NCI-H1092 (cell line): ENCODE data around the gene WASF3.
"Not testable (repeated sequence)": the region's sequence is repeated elsewhere in the genome, so short reads cannot be mapped to it uniquely, and the experiment has no call there.

Source experiments
- DNase-seq: peaks from one replicate; lab custom pipeline; 2025; lab: John Stamatoyannopoulos, UW

Gene WASF3

DNA sequence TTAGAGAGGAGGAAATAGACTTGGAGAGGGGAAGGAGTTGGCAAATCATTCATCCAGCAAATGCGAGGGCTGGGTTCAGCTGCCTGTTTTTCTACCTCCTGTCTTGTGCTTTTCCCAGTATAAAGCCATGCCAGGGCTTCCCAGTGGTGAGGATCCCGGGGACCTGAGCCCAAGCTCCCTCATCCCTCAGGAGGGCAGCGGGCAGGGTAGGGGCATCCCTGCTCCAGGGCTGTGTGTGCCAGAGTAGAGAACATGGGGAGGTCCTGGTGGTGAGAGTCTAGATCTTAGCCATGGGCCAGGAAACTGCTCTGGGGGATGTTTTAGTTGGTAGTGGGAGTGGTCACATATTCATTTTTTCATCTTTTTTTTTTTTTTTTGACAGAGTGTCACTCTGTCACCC is 159.5 kb downstream of the WASF3 start:
- DNase-seq = no peak

DNA sequence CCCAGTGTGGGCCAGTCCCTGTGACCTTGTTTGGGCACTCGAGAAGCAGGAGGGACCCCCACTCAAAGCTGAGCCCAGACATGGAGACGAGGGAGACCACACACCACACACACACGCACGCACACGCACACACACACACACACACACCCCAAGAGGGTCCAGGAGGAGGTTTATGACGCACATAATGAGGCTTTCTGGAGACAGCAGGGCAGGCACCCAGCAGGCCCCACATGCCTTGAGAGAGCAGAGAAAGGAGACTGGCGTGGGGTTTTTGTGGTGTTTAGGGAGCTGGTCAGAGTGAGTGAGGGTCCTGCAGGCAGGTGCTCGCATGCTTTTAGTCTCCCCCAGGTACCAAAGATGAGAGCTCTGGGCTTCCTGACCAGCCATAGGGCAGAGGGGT is 160.7 kb downstream of the WASF3 start:
- no peak for DNase-seq

DNA sequence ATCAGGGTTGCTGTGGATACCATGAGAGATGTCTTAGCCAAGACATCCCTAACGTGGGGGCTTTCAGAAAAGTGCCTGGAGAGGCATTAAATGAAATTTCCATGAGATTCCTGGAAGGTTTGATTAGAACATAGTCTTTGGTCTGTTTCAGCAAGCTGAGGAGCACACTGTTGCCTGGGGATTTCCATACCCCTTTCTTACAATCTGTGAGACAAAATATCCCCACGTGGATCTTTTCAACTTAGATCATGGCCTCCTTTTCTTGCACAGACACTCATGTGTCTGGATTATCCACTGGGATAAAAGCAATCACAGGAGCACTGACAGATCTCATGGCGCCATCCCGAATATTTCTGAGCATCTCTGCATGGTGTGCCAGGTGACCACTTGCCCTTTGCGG is 161.4 kb downstream of the WASF3 start:
- DNase-seq = no peak

DNA sequence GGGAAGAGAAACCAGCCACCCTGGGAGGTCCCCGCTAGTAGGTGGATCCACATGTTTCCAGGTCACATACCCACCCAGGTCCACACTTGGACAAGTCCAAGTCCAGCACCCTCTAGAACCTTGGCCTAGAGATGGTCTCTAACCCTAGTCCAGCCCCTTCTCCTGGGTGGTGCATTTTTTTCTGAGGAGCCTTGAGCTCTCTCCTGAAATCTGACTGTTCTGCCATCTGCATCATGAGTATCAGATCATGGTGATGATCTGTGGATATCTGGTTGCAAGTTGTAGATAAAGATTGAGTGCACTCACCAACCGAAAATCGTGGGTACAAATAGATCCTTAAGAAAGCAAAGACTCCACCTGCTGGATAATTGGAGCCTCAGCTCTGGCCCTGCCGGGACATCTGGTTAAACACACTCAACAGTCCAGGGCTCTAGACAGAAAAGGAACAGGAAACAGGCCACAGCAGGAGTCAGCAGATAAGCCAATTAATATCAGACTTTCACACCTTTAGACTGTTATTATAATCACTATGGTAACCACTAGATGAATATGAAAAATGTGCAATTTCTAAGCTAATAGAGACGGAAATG is 162.0 kb downstream of the WASF3 start:
- DNase-seq = peak; percentile 76

DNA sequence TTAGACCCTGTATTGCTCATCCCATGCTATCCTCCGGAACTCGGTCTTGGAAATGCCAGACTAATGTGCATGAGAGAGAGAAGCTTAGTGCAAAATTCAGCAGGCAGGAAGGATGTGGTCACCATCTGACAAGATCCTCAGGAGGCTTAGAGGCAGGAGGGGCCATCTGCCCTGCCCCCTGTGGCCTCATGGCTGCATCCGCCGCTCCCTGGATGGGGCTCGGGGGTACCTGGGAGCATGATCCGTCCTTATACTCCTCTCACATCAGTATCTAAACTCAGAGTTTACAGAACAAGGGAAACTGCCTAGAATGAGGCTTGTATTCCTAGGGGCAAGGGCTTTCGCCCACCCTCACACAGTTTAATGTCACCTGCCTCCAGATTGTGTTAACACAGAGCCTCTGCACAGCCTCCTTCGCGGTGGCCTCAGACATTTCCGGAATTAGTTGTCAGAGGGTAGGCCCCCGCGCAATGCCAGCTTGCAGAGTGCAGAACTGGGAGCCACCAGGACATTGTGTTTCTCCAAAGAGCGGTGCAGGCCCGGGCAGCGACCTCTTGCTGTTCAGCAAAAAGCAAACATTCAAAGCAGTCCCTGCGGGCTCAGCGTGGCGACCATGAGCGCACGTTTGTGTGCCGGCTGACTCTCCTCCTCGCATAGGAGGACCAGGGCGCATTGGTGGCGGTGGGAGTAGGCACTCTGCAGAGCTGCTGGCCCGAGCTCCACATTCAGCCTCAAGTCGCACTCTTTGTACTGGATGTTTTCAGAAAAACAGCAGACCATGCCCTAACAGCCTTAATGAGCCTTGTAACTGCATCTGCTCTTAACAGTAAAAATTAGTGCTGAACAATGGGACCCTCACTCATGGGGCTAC is 164.0 kb downstream of the WASF3 start:
- peak; percentile 63 for DNase-seq

DNA sequence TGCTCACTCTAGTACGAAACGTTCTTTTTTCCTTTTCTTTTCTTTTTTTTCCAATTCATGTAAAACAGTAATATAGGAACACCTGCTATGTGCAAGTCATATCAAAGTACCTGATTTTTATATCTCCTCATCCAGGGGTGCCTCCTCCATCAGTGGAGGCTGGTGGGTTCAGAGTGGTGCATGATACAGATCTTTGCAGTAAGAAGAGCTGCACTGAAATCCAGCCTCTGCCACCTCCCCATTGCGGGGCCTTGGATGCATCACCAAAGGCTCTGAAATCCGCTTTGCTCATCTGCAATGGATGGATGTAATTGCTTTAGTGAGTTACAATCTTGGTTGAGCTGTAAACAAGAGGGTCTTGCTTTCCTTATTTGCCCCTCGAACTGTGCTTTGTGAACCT is 164.8 kb downstream of the WASF3 start:
- no peak for DNase-seq

DNA sequence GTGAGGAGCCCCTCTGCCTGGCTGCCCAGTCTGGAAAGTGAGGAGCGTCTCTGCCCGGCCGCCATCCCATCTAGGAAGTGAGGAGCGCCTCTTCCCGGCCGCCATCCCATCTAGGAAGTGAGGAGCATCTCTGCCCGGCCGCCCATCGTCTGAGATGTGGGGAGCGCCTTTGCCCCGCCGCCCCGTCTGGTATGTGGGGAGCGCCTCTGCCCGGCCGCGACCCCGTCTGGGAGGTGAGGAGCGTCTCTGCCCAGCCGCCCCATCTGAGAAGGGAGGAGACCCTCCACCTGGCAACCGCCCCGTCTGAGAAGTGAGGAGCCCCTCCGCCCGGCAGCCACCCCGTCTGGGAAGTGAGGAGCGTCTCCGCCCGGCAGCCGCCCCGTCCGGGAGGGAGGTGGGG is 166.1 kb downstream of the WASF3 start:
- not testable (repeated sequence) for DNase-seq

DNA sequence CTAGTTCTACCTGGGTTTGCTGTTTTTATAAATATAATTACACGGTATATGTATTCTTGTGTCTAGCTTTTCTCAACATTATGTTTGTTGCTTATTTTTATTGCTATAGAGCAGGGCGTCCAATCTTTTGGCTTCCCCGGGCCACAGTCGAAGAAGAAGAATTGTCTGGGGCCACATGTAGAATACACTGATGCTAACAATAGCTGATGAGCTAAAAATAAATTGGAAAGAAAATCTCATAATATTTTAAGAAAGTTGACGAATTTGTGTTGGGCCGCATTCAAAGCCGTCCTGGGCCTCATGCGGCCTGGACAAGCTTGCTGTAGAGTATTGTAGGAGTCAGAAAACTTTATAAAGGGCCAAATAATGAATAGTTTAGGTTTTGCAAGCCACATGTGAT is 169.2 kb downstream of the WASF3 start:
- DNase-seq = no peak

DNA sequence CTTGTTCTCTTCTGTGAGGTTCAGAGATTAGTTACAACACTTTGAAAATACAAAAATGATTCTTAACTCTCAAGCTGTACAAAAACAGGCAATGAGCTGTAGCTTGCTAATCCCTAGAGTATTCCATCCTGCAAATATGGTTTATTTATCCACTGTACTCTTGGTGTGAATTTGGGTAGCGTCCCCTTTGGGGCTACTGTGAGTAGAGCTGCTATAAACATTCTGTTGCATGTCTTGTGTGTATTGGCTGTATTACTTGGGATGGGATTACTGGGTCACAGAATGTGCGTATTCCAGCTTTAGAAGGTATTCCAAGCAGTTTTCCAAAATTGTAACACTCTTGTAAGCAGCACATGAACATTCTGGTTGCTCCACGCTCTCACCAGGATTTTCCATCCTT is 169.6 kb downstream of the WASF3 start:
- DNase-seq = no peak

DNA sequence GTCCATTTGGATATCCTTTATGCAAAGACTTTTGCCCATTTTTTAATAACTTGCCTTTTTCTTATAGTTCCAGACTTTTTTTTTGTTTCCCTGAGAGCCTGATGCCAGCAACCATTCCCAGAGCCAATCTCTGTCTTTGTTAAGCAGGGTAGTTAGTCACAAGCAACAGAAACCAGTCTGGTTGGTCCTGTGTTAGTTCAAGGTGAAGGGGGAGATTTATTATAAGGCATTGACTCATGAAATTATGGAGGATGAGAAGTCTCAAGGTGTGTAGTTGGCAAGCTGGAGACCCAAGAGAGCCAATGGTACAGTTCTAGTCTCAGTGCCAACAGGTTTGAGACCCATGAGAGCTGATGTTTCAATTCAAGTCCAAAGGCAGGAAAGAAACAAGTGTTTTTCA is 170.2 kb downstream of the WASF3 start:
- no peak for DNase-seq

DNA sequence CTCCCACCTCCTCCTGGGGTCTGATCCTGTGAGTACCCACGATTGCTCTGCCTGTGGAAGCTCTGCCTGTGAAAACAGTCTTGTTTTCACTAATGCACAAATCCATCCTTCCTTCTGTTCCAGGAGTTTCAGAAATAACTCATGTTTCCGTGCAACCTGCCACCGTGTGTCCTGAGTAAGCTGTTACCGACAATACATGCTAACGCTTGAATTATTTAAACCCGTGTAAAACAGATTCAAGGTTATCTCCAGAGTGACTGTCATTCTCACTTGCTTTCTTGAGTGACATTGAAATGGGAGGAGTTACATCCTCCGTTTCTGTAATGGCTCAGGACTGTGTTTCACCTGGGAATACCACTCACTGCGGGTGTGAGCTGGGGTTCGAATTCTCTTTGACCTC is 178.2 kb downstream of the WASF3 start:
- no peak for DNase-seq
